GM19099 (cell line): Measurements from ENCODE around the gene NF2.

Source experiments
- POLR2A ChIP-seq: IDR thresholded peaks from 3 replicates; pipeline ENCODE4 v1.6.1; 2011; ENCODE audit warnings: low read depth; ENCODE audit not compliant: insufficient read length; ENCODE audit errors: extremely low read depth

Gene NF2

DNA sequence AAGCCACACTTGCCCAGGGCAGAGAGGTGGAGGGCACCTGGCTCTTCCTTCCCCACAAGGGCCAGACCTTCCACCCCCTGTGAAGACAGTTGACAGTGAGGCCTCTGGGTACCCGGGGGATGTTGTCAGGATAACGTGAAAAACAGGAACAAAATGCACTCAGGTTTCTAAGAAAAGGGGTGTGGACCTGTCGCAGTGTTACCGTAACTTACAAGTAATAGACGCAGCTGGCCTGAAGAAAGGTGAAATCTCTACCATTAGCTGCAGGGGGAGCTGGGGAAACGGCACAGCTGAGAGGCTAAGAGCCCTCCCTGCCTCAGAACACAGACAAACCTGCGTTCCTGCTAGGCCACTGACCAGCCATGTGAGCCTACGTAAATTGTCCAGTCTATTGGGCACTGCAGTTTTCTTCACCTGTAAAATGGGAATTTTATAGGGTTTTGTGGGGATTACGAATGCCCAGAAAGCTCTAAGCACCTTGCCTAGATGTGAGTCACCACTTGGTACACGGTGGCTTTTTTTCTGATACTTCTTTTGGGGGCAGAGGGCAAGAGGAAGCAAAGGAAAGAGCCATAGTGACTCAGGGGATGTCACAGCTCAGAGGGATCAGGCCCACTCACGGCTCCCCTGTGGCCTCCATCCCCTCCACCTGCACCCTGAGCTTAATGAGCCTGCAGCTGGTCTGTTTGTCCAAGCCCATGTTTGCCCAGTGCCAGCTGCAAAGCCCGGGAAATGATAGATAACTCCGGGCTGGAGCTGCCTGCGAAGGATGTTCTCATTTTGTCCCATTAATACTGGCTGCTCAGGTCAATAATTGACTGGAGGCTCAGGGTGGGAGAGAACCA, 97.9 kb downstream of the NF2 start:
- TF ChIP-seq POLR2A: no peak

DNA sequence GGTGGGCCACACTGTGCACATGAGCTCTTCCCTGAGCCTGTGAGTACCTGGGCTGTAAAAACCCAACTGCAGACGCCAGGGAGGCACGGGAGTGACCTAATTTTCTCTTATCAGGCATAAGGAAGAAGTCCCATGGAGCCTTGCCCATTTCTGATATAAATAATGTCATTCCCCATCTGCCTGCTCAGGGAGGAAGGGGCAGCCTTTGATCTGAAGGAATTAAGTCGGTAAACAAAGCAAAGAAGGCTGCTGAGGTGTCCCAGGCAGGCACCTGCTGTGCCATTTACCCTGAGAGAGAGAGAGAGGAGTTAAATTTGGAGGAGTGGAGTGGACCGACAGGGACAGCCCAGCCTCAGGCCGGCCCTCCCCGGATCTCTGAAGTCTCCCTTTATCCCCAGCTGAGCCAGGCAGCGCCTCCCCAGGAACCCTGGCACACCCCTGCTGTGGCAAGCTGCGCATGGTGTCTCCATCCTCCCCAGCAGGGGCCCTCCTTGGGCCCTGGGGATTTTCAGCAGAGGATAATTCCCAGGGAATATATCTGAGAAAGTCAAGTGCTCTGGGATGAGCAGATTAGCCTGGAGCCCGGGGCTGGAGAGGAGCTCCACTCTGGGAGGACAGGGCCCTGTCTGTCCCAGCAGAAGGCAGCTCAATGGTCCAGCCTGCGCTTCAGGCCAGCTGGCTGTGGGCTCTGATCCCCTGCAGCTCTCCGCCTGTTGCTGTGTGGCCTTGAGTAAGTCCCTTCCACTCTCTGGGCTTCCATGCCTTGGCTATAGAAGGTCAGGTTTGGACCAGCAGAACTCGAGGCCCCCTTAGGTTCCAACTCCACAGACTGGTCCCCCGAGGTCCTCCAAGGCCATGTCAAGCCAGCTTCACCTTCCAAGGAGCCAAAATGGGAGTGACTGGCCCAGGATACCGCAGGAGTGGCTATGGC, 98.8 kb downstream of the NF2 start:
- TF ChIP-seq POLR2A: no peak

DNA sequence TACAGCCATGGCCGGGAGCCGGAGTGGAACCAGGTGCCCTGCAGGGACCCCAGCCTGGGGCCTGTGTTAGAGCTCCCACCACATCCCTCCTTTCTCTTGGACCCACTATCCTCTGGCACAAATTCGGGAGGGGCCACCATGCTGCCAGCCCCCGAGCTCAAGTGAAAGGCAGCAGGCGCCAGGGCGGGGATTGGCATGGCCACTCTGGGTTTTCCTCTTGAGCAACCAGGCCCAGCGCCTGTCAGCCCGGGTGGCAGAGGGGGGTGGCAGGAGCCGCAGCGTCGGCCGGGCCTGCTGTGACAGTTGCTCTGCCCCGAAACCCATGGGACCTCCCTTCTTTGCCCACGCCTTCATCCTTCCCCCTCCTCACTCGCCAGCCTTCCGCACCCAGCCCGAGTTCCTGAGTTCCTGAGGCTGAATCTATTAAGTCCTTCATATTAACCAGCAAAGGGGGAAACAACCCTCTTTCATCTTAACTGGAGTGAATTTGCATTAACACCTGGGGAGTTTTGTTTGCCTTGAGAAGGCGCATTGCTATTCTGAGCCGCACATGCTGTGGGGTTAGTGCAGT, 99.6 kb downstream of the NF2 start:
- TF ChIP-seq POLR2A: no peak

DNA sequence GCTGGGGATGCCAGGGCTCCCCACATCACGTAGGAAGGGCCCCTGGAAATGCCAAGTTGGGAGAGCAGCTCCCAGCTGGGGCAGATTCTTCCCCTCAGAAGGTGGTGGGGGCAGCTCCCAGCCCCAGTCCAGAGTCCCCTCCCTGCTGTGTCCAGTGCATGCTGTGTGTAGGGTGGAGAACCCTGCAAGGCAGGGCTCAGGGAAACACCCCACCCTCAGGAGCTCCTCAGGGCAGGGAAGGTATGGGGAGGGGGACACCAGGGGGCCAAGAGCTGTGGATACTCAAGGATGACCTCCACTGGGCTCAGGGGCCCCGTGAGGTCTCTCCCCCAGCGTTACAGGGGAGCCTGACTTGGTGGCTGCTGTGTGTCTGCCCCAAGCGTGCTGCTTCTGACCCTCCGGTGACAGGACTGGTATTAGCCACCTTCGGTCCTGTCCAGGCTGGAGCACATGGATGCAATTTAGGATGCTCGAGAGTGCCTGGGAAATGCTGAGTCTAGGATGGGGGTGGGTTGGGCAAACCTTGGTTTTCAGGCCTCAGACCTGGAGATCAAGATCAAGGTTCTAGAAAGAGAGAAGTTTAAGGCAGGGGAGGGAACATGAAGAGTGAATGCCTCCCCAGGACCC, 100.2 kb downstream of the NF2 start:
- no peak for TF ChIP-seq POLR2A

DNA sequence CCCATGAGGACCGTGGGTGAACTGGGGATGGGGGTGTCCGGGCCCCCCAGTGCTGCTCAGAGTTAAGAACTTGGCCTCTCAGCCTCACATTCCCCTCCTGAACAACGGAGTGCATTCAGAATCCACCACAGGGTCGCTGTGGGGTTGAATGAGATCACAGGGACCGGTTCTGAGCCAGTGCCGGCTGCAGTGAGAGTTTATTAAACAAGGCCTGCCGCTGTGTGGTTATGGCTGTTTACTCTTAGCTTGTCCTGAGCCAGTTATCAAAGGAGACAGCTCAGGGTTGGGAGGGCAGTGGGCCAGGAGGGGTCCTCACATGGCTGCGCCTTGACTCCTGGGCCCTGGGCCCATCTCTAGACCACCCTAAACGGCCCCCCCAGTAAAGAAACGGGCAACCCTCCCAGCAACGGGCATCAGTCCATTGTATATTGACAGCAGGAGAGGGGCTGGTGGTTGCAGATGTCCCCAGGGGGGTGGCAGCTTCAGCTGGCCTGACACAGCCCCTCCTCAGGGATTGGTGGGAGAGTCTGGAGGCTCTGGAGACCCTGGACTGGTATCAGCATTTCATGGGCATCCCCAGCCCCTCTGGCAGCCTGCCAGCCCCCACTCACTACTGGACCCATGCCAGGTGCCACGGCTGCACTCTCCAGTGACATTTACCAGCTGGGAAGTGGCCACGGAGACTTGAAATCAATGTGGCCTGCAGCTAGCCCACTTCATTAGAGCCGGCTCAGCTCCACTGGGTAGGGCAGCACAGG, 101.3 kb downstream of the NF2 start:
- TF ChIP-seq POLR2A: no peak

DNA sequence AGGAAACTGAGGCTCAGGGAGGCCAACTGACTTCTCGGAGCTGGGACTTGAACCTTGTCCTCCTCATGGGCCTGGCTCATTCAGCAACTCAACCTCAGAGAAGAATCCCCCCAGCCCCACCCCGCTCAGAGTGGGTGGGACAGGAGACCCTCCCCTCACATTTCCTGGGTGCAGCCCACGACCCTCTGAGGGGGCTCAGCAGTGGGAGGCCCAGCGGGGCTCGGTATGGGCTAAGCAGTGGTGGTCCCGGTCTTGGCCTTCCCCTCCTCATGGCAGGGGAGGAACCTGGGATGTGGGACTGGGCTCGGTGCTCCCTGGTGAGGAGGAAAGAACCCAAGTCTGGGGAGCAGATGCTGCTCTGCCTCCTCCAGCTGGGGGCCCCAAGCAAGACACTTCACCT, 102.2 kb downstream of the NF2 start:
- TF ChIP-seq POLR2A: no peak

DNA sequence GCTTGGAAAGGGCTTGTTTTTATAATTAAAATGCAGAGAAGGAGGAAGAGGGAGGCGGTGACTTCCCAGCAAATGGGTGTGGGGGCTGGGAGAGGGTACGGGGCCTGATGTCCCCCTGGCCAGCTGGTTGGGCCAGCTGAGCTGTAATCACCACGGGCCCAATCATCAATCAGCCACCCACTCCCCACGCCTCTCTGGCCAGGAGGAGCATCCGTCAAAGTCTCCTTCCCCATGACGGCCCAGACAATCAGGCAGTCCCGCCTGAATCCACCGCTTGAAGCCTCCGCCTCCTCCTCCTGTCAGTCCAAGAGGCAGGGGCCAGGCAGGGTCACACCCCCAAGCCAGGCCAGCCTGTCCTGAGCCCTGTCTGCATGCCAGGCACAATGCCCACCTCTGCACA, 103.1 kb downstream of the NF2 start:
- TF ChIP-seq POLR2A: no peak

DNA sequence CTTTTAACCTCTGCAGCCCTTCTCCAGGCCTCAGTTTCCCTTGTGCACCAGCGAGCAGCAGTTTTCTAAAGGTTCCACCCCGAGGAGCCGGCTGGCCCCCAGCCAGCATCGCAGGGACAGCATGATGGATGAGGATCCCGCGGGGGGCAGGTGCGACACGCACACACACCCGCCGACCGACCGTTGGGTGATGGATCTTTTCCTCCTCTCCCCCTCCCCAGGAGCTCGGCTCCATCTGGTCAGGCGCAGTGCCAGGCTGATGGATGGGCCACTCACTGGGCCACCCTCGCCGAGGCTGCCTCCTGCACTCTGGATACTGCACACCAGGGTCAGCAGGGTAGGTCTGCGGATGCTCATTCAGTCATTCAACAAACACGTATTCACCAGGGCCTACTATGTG, 103.6 kb downstream of the NF2 start:
- TF ChIP-seq POLR2A: no peak

DNA sequence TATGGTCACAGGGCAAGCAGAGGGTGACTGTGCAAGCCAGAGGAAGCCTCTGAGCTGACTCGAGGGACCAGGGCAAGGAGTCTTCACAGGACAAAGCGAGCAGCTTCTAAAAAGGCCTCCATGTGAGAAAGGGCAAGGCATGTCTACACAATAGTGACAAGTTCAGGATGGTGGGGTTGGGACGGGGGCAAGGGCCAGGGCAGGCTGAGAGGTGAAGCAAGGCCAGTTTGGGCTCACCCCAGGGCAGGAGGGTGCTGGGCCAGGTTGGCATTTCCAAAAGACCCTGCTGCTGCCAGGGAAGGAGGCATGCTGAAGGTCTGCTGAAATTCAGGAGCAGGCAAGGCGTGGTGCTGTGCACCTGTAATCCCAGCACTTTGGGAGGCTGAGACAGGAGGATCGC, 104.0 kb downstream of the NF2 start:
- no peak for TF ChIP-seq POLR2A

DNA sequence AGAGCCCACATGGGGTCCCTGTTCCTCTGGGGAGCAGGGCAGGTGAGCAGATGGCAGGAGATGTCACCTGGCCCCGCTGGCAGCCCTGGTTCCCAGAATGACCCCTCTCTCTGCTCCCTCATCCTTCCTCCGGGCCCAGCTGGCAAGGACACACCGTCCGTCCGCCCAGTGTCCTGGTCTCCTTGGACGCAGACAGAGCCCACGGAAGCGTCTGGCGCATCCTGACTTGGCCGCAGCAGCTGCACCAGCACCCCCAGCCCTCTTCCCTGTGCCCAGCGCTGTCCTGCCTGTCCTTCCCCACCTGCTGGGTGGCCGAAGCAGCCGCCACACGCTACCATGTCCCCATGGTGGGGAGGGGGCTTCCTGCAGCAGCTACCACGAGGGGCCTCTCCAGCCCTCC, 106.8 kb downstream of the NF2 start:
- TF ChIP-seq POLR2A: no peak

DNA sequence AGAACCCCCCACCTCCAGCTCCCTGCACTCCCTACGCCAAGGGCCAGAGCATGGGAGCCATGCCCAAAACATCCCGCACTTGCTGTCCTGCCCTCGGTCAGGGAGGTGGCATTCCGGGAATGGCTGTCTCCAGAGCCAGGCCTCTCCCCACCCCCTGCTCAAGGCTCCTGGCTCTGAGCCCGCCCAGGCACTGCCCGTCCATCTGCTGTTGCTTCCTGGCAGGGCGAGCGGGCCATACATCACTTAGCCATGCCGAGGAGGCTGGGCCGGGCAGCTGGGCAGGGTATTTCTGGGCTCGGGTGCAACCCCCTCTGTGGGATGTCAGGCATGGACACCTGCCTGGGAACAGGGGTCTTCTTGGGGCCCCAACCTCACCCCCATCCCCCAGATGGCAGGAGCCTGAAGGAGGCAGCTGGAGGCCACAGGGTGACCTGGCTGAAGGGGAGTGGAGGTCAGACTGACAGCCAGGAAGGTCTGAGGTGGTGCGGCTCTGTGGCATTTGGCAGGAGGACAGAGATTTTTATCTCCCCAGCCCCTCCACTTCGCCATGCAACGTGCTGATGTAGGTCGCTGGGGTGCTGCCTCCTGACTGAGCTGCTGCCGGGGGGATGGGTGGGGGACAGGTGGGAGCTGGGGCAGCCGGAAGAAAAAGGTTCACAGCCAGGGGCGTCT, 107.6 kb downstream of the NF2 start:
- TF ChIP-seq POLR2A: no peak

DNA sequence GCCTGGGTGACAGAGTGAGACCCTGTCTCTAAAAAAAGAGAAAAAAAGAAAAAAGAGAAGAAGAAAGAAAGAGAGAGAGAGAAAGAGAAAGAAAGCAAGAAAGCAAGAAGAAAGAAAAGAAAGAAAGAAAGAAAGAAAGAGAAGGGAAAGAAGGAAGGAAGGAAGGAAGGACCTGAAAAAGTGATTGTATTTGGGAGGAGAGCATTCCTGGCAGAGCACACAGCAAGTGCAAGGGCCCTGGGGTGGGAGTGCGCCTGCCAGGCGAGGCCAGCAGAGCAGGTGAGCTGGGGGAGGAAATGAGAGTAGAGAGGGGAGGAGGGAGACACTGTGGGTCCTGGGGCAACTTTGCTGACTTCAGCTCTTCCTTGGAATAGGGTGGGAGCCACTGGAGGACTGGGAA, 108.7 kb downstream of the NF2 start:
- no peak for TF ChIP-seq POLR2A

DNA sequence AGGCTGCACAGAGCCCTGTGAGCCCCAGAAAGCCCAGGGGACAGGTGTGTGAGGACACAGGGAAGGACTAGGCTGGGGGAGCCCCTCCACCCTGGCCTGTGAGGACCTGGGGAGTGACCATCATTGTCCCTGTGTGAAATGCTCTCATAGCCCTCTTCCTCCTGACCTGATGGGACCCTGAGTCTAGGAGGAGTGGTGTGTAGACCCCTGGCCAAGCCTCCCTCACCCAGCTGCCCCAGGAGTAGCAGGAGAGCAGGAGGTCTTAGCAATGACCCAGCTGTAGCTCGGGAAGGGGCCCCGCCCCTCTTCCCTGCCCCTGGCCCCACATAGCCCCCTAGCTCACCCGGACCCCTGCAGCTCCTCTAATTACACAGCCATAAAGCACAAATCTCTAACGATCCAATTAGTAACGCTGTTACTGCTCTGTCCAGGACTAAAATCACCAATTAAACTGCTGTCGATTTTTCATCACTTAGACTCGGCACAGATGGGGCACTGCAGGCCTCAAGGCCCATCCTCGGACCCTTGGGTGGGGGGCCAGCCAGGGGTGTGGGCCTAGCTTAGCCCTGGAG, 109.8 kb downstream of the NF2 start:
- no peak for TF ChIP-seq POLR2A

DNA sequence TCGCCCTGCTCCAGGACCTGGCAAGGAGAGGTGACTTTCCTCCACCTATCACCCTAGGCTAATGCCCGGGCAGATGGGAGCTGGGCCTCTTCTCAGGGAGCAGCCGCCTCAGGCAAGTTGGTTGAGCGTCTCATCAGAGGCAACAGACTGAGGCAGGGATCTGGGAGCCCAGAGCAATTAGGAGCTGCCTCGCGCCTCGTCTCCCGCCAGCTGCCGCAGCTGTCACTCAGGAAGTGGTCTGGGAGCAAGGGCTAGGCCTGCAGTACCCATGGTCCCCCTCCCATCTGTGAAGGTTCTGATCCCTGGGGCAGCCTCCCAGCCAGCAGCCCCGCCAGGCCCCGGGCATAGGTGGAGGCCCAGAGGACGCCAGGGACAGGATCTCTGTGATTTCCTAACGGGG, 111.8 kb downstream of the NF2 start:
- TF ChIP-seq POLR2A: no peak
